Endothelial cell of umbilical vein (primary cell): ENCODE measurements around the gene F2RL3.

ENCODE experiments used
- EZH2 ChIP-seq: IDR thresholded peaks from 2 replicates; pipeline ENCODE4 v1.6.1; 2012; ENCODE audit warnings: borderline replicate concordance, low read depth, mild to moderate bottlenecking, moderate library complexity, low read length, inconsistent platforms; ENCODE audit not compliant: severe bottlenecking
- FOS ChIP-seq: IDR thresholded peaks from 2 replicates; pipeline ENCODE4 v1.6.1; 2011; ENCODE audit warnings: mild to moderate bottlenecking, low read length, moderate library complexity, borderline replicate concordance; ENCODE audit not compliant: insufficient read depth
- GATA2 ChIP-seq: IDR thresholded peaks from 2 replicates; pipeline ENCODE4 v1.7.0; 2011; ENCODE audit warnings: low read depth, mild to moderate bottlenecking, moderate library complexity, mixed read lengths, low read length; ENCODE audit not compliant: insufficient read length, insufficient read depth
- MYC ChIP-seq: IDR thresholded peaks from one replicate; pipeline ENCODE4 v1.6.1; 2011; ENCODE audit warnings: mild to moderate bottlenecking, low read depth, low read length
- POLR2A ChIP-seq: IDR thresholded peaks from 2 replicates; pipeline ENCODE4 v1.6.1; 2012; ENCODE audit warnings: low read depth, mild to moderate bottlenecking, control low read depth, low read length
- POLR2AphosphoS5 ChIP-seq: IDR thresholded peaks from 2 replicates; pipeline ENCODE4 v1.6.1; 2012; ENCODE audit warnings: low read depth, mild to moderate bottlenecking, control low read depth, low read length, moderate library complexity; ENCODE audit not compliant: insufficient read depth
- TF ChIP-seq, protein P1 (sequence below), 2 donors: IDR thresholded peaks; 1 replicate in 1 of 2; 2 replicates in 1 of 2; pipeline ENCODE4 v1.5.1; 2011; ENCODE audit warnings: low read length in 2 of 2, mild to moderate bottlenecking in 2 of 2, moderate library complexity in 2 of 2, control low read depth in 1 of 2, inconsistent platforms in 1 of 2, low read depth in 1 of 2; ENCODE audit not compliant: insufficient read depth in 1 of 2; ENCODE audit errors: extremely low read depth in 1 of 2
- TF ChIP-seq, protein P2 (sequence below): IDR thresholded peaks from 2 replicates; pipeline ENCODE4 v1.6.1; 2011; ENCODE audit not compliant: insufficient read depth, insufficient read length

- TF ChIP-seq, protein P1, sequence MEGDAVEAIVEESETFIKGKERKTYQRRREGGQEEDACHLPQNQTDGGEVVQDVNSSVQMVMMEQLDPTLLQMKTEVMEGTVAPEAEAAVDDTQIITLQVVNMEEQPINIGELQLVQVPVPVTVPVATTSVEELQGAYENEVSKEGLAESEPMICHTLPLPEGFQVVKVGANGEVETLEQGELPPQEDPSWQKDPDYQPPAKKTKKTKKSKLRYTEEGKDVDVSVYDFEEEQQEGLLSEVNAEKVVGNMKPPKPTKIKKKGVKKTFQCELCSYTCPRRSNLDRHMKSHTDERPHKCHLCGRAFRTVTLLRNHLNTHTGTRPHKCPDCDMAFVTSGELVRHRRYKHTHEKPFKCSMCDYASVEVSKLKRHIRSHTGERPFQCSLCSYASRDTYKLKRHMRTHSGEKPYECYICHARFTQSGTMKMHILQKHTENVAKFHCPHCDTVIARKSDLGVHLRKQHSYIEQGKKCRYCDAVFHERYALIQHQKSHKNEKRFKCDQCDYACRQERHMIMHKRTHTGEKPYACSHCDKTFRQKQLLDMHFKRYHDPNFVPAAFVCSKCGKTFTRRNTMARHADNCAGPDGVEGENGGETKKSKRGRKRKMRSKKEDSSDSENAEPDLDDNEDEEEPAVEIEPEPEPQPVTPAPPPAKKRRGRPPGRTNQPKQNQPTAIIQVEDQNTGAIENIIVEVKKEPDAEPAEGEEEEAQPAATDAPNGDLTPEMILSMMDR (IDR thresholded peaks at IDR 0.05; ENCODE audit: extremely low read depth in 1 of 2, insufficient read depth in 1 of 2, low read depth in 1 of 2, low read length in 2 of 2): no peak
- TF ChIP-seq POLR2AphosphoS5 (no peak), MYC (no peak), POLR2A (no peak), EZH2 (no peak), FOS (no peak), GATA2 (no peak)
- TF ChIP-seq, protein P2, sequence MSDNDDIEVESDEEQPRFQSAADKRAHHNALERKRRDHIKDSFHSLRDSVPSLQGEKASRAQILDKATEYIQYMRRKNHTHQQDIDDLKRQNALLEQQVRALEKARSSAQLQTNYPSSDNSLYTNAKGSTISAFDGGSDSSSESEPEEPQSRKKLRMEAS: no peak
These were observed 33.8 kb downstream of the F2RL3 start for GRCh38 chr19:16922592-16922934.
